ENCODE data around the gene ELFN2. TPM values are rescaled to one million over a fixed set of nuclear protein-coding genes. Genes with fewer than 3 reads are reported as not detected.

The ELFN2 gene
- total RNA-seq, 6 experiments from 2014 or later, result 1.2 to 5.8 (median 1.4) TPM

DNA sequence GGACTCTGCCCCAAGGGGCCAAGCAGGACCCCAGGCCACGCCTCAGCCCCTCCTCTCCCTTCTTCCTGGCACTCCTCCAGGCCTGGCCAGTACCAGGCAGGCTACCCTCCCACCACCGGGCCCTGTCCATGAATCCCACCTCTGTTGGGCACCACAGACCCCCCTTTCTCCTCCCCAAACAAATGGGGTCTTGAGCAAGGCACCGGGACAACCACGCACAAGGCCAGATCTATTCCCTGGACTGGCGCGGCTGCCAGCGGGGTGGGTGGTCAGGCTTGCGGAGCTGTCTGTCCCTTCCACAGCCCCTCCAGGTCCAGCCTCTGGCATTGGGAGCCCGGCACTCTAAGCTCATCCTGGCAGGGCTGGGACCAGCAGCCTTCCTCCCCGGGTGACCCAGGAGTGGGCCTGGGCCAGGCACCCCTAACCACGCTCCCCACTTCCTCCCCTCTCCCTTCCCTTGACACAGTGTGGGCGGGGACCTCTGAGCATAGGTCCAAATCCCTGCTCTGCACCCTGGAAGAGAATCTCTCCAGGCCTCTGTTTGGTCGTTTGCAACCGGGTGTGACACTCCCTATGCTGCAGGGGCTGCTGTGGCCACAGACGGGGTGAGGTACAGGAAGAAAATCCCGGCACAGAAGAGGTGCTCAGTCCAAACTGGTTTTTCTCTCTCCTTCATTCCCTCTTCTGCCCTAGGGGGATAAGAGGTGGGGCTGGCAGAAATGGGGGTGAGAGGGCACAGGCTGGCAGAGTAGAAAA, 14.6 kb downstream of the ELFN2 start:
- Mint-ChIP-seq H3K9me3 (no peaks in the 10 kb centered on the region), H3K27ac (no peak overlapping the region), H3K27me3 (ENCODE audit: insufficient read depth) (peaks cover 24% of the 10 kb centered on the region), H3K36me3 (ENCODE audit: low read depth) (no peaks in the 10 kb centered on the region), H3K4me1 (ENCODE audit: low read depth) (no peaks in the 10 kb centered on the region), H3K4me3 (no peak overlapping the region)
- TF ChIP-seq CTCF (IDR thresholded peaks at IDR 0.05), result no peak
- no peak for DNase-seq

GRCh38 chr22:37411655-37412054, 15.6 kb downstream of the ELFN2 start:
- Mint-ChIP-seq H3K9me3 (no peaks in the 10 kb centered on the region), H3K36me3 (ENCODE audit: low read depth) (no peaks in the 10 kb centered on the region), H3K27me3 (ENCODE audit: insufficient read depth) (peaks cover 22% of the 10 kb centered on the region), H3K4me3 (no peak overlapping the region), H3K27ac (no peak overlapping the region), H3K4me1 (ENCODE audit: low read depth) (no peaks in the 10 kb centered on the region)
- no peak for TF ChIP-seq CTCF (IDR thresholded peaks at IDR 0.05)
- DNase-seq, result no peak

DNA sequence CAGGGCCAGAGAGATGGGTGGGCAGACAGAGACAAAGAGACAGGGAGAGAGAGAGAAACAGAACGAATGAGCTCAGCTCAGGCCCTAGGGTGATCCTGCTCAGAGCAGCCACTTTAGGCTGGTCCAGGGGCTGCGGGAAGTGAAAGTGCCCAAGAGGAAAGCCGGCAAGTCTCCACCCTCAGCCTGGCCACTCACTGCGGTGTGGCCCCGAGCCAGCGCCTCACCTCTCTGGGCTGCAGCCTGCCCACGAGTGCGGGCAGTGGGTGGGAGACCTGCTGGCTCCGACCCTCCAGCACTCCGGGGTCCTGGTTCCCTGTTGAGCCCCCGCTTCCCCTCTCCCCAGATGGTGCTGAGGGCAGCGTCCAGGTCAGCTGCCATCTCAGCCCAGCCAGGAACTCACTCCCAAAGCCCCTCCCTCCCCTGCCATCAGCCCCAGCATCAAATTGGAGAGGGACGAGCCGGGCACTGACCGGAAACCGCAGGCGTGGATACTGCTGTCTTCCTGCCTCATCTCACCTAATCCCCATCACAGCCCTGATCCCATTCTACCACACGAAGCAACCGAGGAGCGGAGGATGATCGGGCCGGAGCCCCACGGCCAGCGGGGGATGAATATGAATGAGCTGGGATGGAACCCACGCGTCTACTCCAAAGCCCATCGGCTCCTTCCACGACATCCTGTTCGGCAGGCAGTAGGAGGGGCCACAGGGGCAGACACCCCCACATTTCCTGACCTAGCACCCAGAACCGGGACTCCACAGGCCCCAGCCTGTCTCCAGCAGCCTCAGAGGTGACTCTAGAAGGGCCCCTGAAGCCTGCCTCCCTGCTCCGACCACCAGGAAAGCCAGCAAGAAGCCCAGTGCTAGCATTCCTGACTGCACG, 16.9 kb downstream of the ELFN2 start:
- H3K36me3 Mint-ChIP-seq (ENCODE audit: low read depth), result no peaks in the 10 kb centered on the region
- TF ChIP-seq CTCF (IDR thresholded peaks at IDR 0.05), result no peak
- H3K27ac Mint-ChIP-seq, result no peak overlapping the region
- no peak overlapping the region for H3K4me3 Mint-ChIP-seq
- H3K4me1 Mint-ChIP-seq (ENCODE audit: low read depth), result no peaks in the 10 kb centered on the region
- H3K9me3 Mint-ChIP-seq, result no peaks in the 10 kb centered on the region
- H3K27me3 Mint-ChIP-seq (ENCODE audit: insufficient read depth), result peaks cover 19% of the 10 kb centered on the region
- no peak for DNase-seq

DNA sequence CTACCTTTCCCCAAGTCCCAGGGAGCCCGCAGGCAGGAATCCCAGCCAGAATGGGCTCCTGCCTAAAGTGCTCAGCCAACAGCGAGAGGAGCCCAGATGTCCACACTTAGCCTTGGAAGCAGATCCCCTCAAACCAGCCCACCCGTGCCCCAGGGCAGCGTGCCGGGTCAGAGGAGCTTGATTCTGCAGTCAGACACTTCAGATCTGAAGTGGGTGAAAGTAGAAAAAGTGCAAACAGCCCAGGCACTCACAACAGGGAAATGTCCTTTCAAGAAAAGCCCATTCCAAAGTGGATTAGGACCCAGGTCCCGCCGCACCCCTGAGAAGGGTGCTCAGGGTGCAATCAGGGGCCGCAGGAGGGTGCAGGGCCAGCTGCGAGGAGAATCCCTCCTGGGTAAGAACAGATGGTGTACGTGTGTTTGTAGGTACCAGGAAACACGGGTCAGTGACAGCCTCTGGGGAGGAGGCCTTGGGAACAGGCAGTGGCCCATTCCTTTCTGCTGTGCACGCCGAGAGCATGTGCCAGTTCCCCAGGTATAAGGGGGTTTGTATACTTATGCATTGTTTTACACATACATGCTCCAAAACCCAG, 17.7 kb downstream of the ELFN2 start:
- TF ChIP-seq CTCF (IDR thresholded peaks at IDR 0.05), result no peak
- Mint-ChIP-seq H3K36me3 (ENCODE audit: low read depth) (no peaks in the 10 kb centered on the region), H3K9me3 (no peaks in the 10 kb centered on the region), H3K27ac (no peak overlapping the region), H3K4me1 (ENCODE audit: low read depth) (no peaks in the 10 kb centered on the region), H3K4me3 (no peak overlapping the region), H3K27me3 (ENCODE audit: insufficient read depth) (peaks cover 15% of the 10 kb centered on the region)
- no peak for DNase-seq

GRCh38 chr22:37409031-37409430, 18.2 kb downstream of the ELFN2 start:
- Mint-ChIP-seq H3K27me3 (ENCODE audit: insufficient read depth) (peaks cover 18% of the 10 kb centered on the region), H3K36me3 (ENCODE audit: low read depth) (no peaks in the 10 kb centered on the region), H3K27ac (no peak overlapping the region), H3K4me3 (no peak overlapping the region), H3K9me3 (no peaks in the 10 kb centered on the region), H3K4me1 (ENCODE audit: low read depth) (no peaks in the 10 kb centered on the region)
- TF ChIP-seq CTCF (IDR thresholded peaks at IDR 0.05), result no peak
- DNase-seq, result no peak
